Smooth muscle cell (in vitro differentiated cells): Measurements from ENCODE around the gene TGFBR1. TPM values are rescaled to one million over a fixed set of nuclear protein-coding genes. Genes with fewer than 3 reads are reported as not detected.

Experiments
- DNase-seq: peaks from one replicate; lab custom pipeline; 2025; ENCODE audit not compliant: unreplicated experiment; lab: John Stamatoyannopoulos, UW
- H2AFZ ChIP-seq: fragments of 200-600 bp; sonication (generic); 2 replicates; pipeline ENCODE4 v1.6.0; 2016; ENCODE audit warnings: antibody characterized with exemption, low read depth, mild to moderate bottlenecking
- H3F3A ChIP-seq: fragments of 200-600 bp; sonication (generic); 2 replicates; pipeline ENCODE4 v1.6.0; 2017; ENCODE audit warnings: antibody characterized with exemption, low read depth
- H3K27ac ChIP-seq: fragments of 200-600 bp; sonication (generic); 2 replicates; pipeline ENCODE4 v1.5.1; 2016; ENCODE audit warnings: low read depth, mild to moderate bottlenecking
- H3K27me3 ChIP-seq: fragments of 200-600 bp; sonication (generic); 2 replicates; pipeline ENCODE4 v1.6.1; 2016; ENCODE audit warnings: low read depth, mild to moderate bottlenecking
- H3K36me3 ChIP-seq: fragments of 200-600 bp; sonication (generic); 2 replicates; pipeline ENCODE4 v1.5.1; 2016; ENCODE audit warnings: low read depth
- H3K4me1 ChIP-seq: fragments of 200-600 bp; sonication (generic); 2 replicates; pipeline ENCODE4 v1.5.1; 2016; ENCODE audit warnings: low read depth
- H3K4me2 ChIP-seq: fragments of 200-600 bp; sonication (generic); 2 replicates; pipeline ENCODE4 v1.6.0; 2016; ENCODE audit warnings: mild to moderate bottlenecking
- H3K4me3 ChIP-seq: fragments of 200-600 bp; sonication (generic); 2 replicates; pipeline ENCODE4 v1.5.1; 2016; ENCODE audit warnings: mild to moderate bottlenecking
- H3K79me2 ChIP-seq: fragments of 200-600 bp; sonication (generic); 2 replicates; pipeline ENCODE4 v1.6.0; 2016; ENCODE audit warnings: low read depth, mild to moderate bottlenecking
- H3K9ac ChIP-seq: fragments of 200-600 bp; sonication (generic); 2 replicates; pipeline ENCODE4 v1.6.0; 2016; ENCODE audit warnings: low read depth
- H3K9me3 ChIP-seq: fragments of 200-600 bp; sonication (generic); replicated peaks from 2 replicates; pipeline ENCODE4 v1.5.1; 2016; ENCODE audit warnings: low read depth
- H4K20me1 ChIP-seq: fragments of 200-600 bp; sonication (generic); 2 replicates; pipeline ENCODE4 v1.6.0; 2016; ENCODE audit warnings: low read depth
- WGBS: methylation state at CpG from one replicate; pipeline ENCODE4 v1.1.7; 2016; ENCODE audit warnings: low lambda C conversion rate; 5-methylcytosine and 5-hydroxymethylcytosine counted together
- polyA plus RNA-seq: library from polyadenylated mRNA; unstranded; fragments of >200 nt; fragmentation: Nextera tagmentation; extraction: Ambion mirVana; gene quantifications from 2 replicates; pipeline ENCODE4 v1.2.1, GENCODE V29; 2016
- total RNA-seq: library from RNA; depleted of rRNA; stranded (reverse); fragments of >200 nt; gene quantifications from 2 replicates; pipeline ENCODE4 v1.2.3, GENCODE V29; 2014
- TF ChIP-seq, protein P1 (sequence below): fragments of 200-600 bp; sonication (generic); IDR thresholded peaks from 2 replicates; pipeline ENCODE4 v1.5.1; 2017; ENCODE audit warnings: borderline replicate concordance, mild to moderate bottlenecking, antibody characterized with exemption; ENCODE audit not compliant: insufficient read depth, poor library complexity, severe bottlenecking

TGFBR1 gene
- total and polyA plus RNA-seq, 2 experiments from 2014 or later = 87.8 to 240 TPM

DNA sequence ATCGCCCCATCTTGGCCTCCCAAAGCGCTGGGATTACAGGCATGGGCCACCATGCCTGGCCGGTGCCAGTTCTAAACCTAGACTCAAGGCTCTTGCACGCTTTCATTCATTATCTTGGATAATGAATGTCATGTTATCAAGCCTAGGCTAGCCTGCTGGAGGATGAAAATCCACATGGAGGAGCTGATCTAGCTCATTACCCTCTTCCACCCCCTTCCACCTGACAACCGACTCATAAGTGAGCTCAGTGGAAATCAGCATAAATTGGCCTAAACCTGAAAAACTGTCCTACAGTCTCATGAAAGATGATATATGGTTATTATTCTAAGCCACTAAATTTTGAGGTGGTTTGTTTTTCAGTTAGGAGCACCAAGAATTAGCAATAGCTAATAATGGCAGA is 3.6 kb upstream of the TGFBR1 start:
- Histone ChIP-seq H3K4me1 (peaks cover 20% of the 10 kb centered on the region), H2AFZ (no peak overlapping the region), H4K20me1 (peaks cover 7% of the 10 kb centered on the region), H3K27ac (no peak overlapping the region), H3F3A (peaks cover 8% of the 10 kb centered on the region), H3K27me3 (no peaks in the 10 kb centered on the region), H3K79me2 (peaks cover 9% of the 10 kb centered on the region), H3K9ac (no peak overlapping the region), H3K36me3 (no peaks in the 10 kb centered on the region), H3K9me3 (no peaks in the 10 kb centered on the region), H3K4me2 (no peak overlapping the region), H3K4me3 (no peak overlapping the region)
- no peak for DNase-seq
- TF ChIP-seq, protein P1, sequence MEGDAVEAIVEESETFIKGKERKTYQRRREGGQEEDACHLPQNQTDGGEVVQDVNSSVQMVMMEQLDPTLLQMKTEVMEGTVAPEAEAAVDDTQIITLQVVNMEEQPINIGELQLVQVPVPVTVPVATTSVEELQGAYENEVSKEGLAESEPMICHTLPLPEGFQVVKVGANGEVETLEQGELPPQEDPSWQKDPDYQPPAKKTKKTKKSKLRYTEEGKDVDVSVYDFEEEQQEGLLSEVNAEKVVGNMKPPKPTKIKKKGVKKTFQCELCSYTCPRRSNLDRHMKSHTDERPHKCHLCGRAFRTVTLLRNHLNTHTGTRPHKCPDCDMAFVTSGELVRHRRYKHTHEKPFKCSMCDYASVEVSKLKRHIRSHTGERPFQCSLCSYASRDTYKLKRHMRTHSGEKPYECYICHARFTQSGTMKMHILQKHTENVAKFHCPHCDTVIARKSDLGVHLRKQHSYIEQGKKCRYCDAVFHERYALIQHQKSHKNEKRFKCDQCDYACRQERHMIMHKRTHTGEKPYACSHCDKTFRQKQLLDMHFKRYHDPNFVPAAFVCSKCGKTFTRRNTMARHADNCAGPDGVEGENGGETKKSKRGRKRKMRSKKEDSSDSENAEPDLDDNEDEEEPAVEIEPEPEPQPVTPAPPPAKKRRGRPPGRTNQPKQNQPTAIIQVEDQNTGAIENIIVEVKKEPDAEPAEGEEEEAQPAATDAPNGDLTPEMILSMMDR = no peak
- WGBS = 93% methylated on average over 5 of the region's 5 CpGs

DNA sequence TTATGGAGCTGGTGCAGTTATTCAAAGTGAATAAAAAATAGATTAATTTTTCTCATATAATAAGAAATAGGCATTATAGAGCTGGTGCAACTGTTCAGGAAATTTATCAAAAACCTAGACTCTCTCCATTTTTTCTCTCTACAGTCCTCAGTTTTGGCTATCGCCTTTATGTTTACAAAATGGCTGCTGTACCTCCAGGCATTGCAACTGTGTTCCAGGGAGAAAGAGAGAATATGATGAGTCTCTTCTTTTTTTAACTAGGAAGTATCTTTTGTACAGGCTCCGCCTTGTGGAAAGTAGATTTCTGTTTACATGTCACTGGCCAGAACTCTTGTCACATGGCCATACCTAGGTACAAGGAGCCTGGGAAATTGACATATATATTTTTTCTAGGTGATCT is 3.1 kb upstream of the TGFBR1 start:
- Histone ChIP-seq H4K20me1 (peaks cover 12% of the 10 kb centered on the region), H3F3A (peaks cover 11% of the 10 kb centered on the region), H3K4me2 (no peak overlapping the region), H3K4me3 (no peak overlapping the region), H3K79me2 (peaks cover 15% of the 10 kb centered on the region), H3K27ac (no peak overlapping the region), H3K4me1 (peaks cover 25% of the 10 kb centered on the region), H3K27me3 (no peaks in the 10 kb centered on the region), H2AFZ (no peak overlapping the region), H3K9me3 (no peaks in the 10 kb centered on the region), H3K9ac (no peak overlapping the region), H3K36me3 (no peaks in the 10 kb centered on the region)
- DNase-seq = no peak
- 97% methylated on average over 2 of the region's 2 CpGs for WGBS
- TF ChIP-seq, protein P1 = no peak

- Histone ChIP-seq H3K4me1 (peaks cover 35% of the 10 kb centered on the region), H3F3A (peaks cover 15% of the 10 kb centered on the region), H3K36me3 (no peaks in the 10 kb centered on the region), H4K20me1 (peaks cover 27% of the 10 kb centered on the region), H3K79me2 (peaks cover 29% of the 10 kb centered on the region), H3K9ac (peak overlapping the region; percentile 54), H3K9me3 (no peaks in the 10 kb centered on the region), H3K4me2 (peak overlapping the region; percentile 86), H2AFZ (peak overlapping the region; percentile 12), H3K27ac (peak overlapping the region; percentile 83), H3K27me3 (no peaks in the 10 kb centered on the region), H3K4me3 (peak overlapping the region; percentile 50)
- TF ChIP-seq, protein P1 = no peak
- DNase-seq = no peak
- 36% methylated on average over 11 of the region's 11 CpGs for WGBS
Observed at GRCh38 chr9:99103054-99103895, 1.6 kb upstream of the TGFBR1 start.
